SK-N-SH (cell line): ENCODE data around the gene PTPN9. TPM values are rescaled to one million over a fixed set of nuclear protein-coding genes. Genes with fewer than 3 reads are reported as not detected.

Experiments
- CTCF ChIA-PET: fragments of 300-600, 350-600 bp; formaldehyde crosslinking; extraction: SDS; loops from one replicate; lab custom pipeline; 2021; lab: Yijun Ruan, JAX
- POLR2A ChIA-PET: fragments of 350-600 bp; sonication (Branson Sonifier 250); formaldehyde crosslinking; extraction: SDS; loops from one replicate; lab custom pipeline; 2020; ENCODE audit warnings: antibody characterized with exemption, inconsistent platforms; lab: Yijun Ruan, JAX
- DNase-seq: peaks from one replicate; pipeline ENCODE4 v3.0.0; 2012
- H2AFZ ChIP-seq: fragments of 200-600 bp; sonication (generic); 2 replicates; pipeline ENCODE4 v1.8.1; 2016; ENCODE audit warnings: antibody characterized with exemption, mild to moderate bottlenecking, low read depth
- H3F3A ChIP-seq: fragments of 200-600 bp; sonication (generic); replicated peaks from 2 replicates; pipeline ENCODE3; 2016; ENCODE audit warnings: antibody characterized with exemption, mild to moderate bottlenecking; ENCODE audit not compliant: insufficient read depth
- H3K27ac ChIP-seq, 2 experiments: fragments of 200-500 bp in 1 of 2; fragments of 200-600 bp in 1 of 2; sonication (Bioruptor generic) in 1 of 2; sonication (generic), shearing (Covaris generic) in 1 of 2; 2 replicates each; pipeline versions ENCODE4 v1.5.1 to v1.6.1; 2014 to 2016; ENCODE audit warnings: low read depth in 2 of 2, inconsistent platforms in 1 of 2, low read length in 1 of 2, mild to moderate bottlenecking in 1 of 2, mixed read lengths in 1 of 2
- H3K27me3 ChIP-seq: fragments of 200-600 bp; sonication (generic), shearing (Covaris generic); 2 replicates; pipeline ENCODE4 v1.6.1; 2016; ENCODE audit warnings: mixed run types; ENCODE audit not compliant: insufficient read depth
- H3K36me3 ChIP-seq, 2 experiments: fragments of 200-500 bp in 1 of 2; fragments of 200-600 bp in 1 of 2; sonication (Bioruptor generic) in 1 of 2; sonication (generic) in 1 of 2; replicated peaks in 1 of 2; 2 replicates each; pipeline versions ENCODE3 to v1.5.1; 2014 to 2016; ENCODE audit warnings: low read length in 1 of 2, mild to moderate bottlenecking in 1 of 2; ENCODE audit not compliant: insufficient read depth in 2 of 2, control insufficient read depth in 1 of 2
- H3K4me1 ChIP-seq, 2 experiments: fragments of 200-500 bp in 1 of 2; fragments of 200-600 bp in 1 of 2; sonication (Bioruptor generic) in 1 of 2; sonication (generic), shearing (Covaris generic) in 1 of 2; 2 replicates each; pipeline versions ENCODE4 v1.5.1 to v1.6.1; 2014 to 2016; ENCODE audit warnings: low read depth in 1 of 2, low read length in 1 of 2, mixed run types in 1 of 2; ENCODE audit not compliant: insufficient read depth in 2 of 2, control insufficient read depth in 1 of 2
- H3K4me2 ChIP-seq: fragments of 200-600 bp; sonication (generic), shearing (Covaris generic); 2 replicates; pipeline ENCODE4 v1.6.1; 2017; ENCODE audit warnings: mixed run types
- H3K4me3 ChIP-seq, 2 experiments: fragments of 200-500 bp in 1 of 2; fragments of 200-600 bp in 1 of 2; sonication (Bioruptor generic) in 1 of 2; sonication (generic), shearing (Covaris generic) in 1 of 2; 2 replicates each; pipeline versions ENCODE4 v1.5.1 to v1.8.1; 2014 to 2016; ENCODE audit warnings: low read depth in 2 of 2, inconsistent platforms in 1 of 2, low read length in 1 of 2, mild to moderate bottlenecking in 1 of 2, mixed read lengths in 1 of 2, moderate library complexity in 1 of 2
- H3K79me2 ChIP-seq: fragments of 200-600 bp; sonication (generic); 2 replicates; pipeline ENCODE4 v1.8.1; 2017; ENCODE audit warnings: mild to moderate bottlenecking; ENCODE audit not compliant: insufficient read depth
- H3K9ac ChIP-seq: fragments of 200-600 bp; sonication (generic); 2 replicates; pipeline ENCODE4 v1.6.1; 2017; ENCODE audit warnings: mixed run types
- H3K9me2 ChIP-seq: fragments of 200-600 bp; sonication (generic); 2 replicates; pipeline ENCODE4 v1.6.1; 2017; ENCODE audit warnings: mixed run types
- H3K9me3 ChIP-seq: fragments of 200-600 bp; sonication (generic); 2 replicates; pipeline ENCODE4 v1.6.1; 2017; ENCODE audit warnings: mixed run types, mild to moderate bottlenecking, moderate library complexity
- H4K20me1 ChIP-seq: fragments of 200-600 bp; sonication (generic); 2 replicates; pipeline ENCODE4 v1.6.1; 2017; ENCODE audit warnings: mild to moderate bottlenecking, mixed run types; ENCODE audit not compliant: insufficient read depth
- CHD2 ChIP-seq: fragments of 150-350 bp; IDR thresholded peaks from 2 replicates; pipeline ENCODE4 v1.6.1; 2018; ENCODE audit warnings: low read length; ENCODE audit not compliant: partially characterized antibody
- EZH2phosphoT487 ChIP-seq: fragments of 200-600 bp; sonication (generic); IDR thresholded peaks from 2 replicates; pipeline ENCODE4 v1.6.1; 2017; ENCODE audit warnings: low read depth, mixed run types, mild to moderate bottlenecking, antibody characterized with exemption, moderate library complexity, borderline replicate concordance
- FOSL2 ChIP-seq: IDR thresholded peaks from 2 replicates; pipeline ENCODE4 v1.4.0; 2012; ENCODE audit warnings: low read depth, mild to moderate bottlenecking, moderate library complexity, borderline replicate concordance
- GABPA ChIP-seq: IDR thresholded peaks from 2 replicates; pipeline ENCODE4 v1.4.0; 2012; ENCODE audit warnings: low read depth, mild to moderate bottlenecking
- GATA2 ChIP-seq: sonication (generic); formaldehyde crosslinking; IDR thresholded peaks from 2 replicates; pipeline ENCODE4 v1.5.0; 2020; ENCODE audit warnings: mild to moderate bottlenecking, missing genetic modification reagents
- JUND ChIP-seq: IDR thresholded peaks from 2 replicates; pipeline ENCODE4 v1.4.0; 2012
- MAX ChIP-seq: IDR thresholded peaks from 2 replicates; pipeline ENCODE4 v1.4.0; 2012; ENCODE audit warnings: low read depth
- MEF2A ChIP-seq: IDR thresholded peaks from 2 replicates; pipeline ENCODE4 v1.4.0; 2012; ENCODE audit warnings: low read depth, borderline replicate concordance
- NRF1 ChIP-seq: IDR thresholded peaks from 2 replicates; pipeline ENCODE4 v1.6.1; 2012; ENCODE audit warnings: low read depth, mild to moderate bottlenecking, low read length
- RAD21 ChIP-seq: IDR thresholded peaks from 2 replicates; pipeline ENCODE4 v1.6.1; 2012; ENCODE audit warnings: mild to moderate bottlenecking, low read length
- RFX5 ChIP-seq: IDR thresholded peaks from 2 replicates; pipeline ENCODE4 v1.6.1; 2012; ENCODE audit warnings: mild to moderate bottlenecking, improper control_type of control experiment, low read length
- RXRA ChIP-seq: IDR thresholded peaks from 2 replicates; pipeline ENCODE4 v1.4.0; 2012; ENCODE audit warnings: low read depth, mild to moderate bottlenecking, borderline replicate concordance
- SIN3A ChIP-seq: IDR thresholded peaks from 2 replicates; pipeline ENCODE4 v1.6.1; 2012; ENCODE audit warnings: low read depth, mild to moderate bottlenecking, low read length, moderate library complexity, borderline replicate concordance
- TAF1 ChIP-seq: IDR thresholded peaks from 2 replicates; pipeline ENCODE4 v1.6.1; 2012; ENCODE audit warnings: low read depth, mild to moderate bottlenecking, low read length, moderate library complexity, borderline replicate concordance
- WGBS: methylation state at CpG from one replicate; pipeline ENCODE4 v1.1.6; 2017; ENCODE audit warnings: low lambda C conversion rate; 5-methylcytosine and 5-hydroxymethylcytosine counted together
- polyA plus RNA-seq, 3 experiments: library from polyadenylated mRNA; depleted of rRNA; stranded (reverse); fragments of >200 nt; gene quantifications; 2 replicates each; pipeline ENCODE4 v1.2.3, GENCODE V29; 2012
- TF ChIP-seq, protein P1 (sequence below): IDR thresholded peaks from 2 replicates; pipeline ENCODE4 v1.4.0; 2012; ENCODE audit warnings: low read depth, borderline replicate concordance
- TF ChIP-seq, protein P2 (sequence below): fragments of 150-350 bp; IDR thresholded peaks from 2 replicates; pipeline ENCODE4 v1.6.1; 2017; ENCODE audit warnings: antibody characterized with exemption, low read length, low read depth, borderline replicate concordance
- TF ChIP-seq, protein P3 (sequence below): fragments of 150-350 bp; IDR thresholded peaks from 2 replicates; pipeline ENCODE4 v1.6.1; 2016; ENCODE audit warnings: mild to moderate bottlenecking, low read depth, low read length
- TF ChIP-seq, protein P4 (sequence below): IDR thresholded peaks from 2 replicates; pipeline ENCODE4 v1.6.1; 2012; ENCODE audit warnings: mild to moderate bottlenecking, low read depth, low read length, moderate library complexity
- TF ChIP-seq, protein P5 (sequence below): fragments of 200-600 bp; sonication (generic); IDR thresholded peaks from 2 replicates; pipeline ENCODE4 v1.6.1; 2017; ENCODE audit warnings: antibody characterized with exemption, mild to moderate bottlenecking, moderate library complexity

Gene PTPN9
- polyA plus RNA-seq, 1 of the 3 experiments (the other 2 are of a cell fraction), result 25.9 TPM

GRCh38 chr15:75620058-75620820 lies 41.1 kb upstream of the PTPN9 start:
- peak overlapping the region; percentile 59; the same call in 1 of the 2 replicates for H3K9ac ChIP-seq
- no peak for DNase-seq

More at GRCh38 chr15:75620058-75620820, 41.1 kb upstream of the PTPN9 start:
- WGBS, result 62% methylated on average over 4 of the region's 4 CpGs
- Histone ChIP-seq H2AFZ (peak overlapping the region; percentile 73), H3K4me1 (peaks cover 0 to 15% of the 10 kb centered on the region in 2 experiments; a peak in 2 of 4 replicates), H3F3A (peaks cover 31% of the 10 kb centered on the region), H3K4me2 (peak overlapping the region; percentile 65), H4K20me1 (no peaks in the 10 kb centered on the region), H3K36me3 (peaks cover 19 to 36% of the 10 kb centered on the region in 2 experiments), H3K27me3 (no peaks in the 10 kb centered on the region), H3K9me2 (no peaks in the 10 kb centered on the region), H3K27ac (peak overlapping the region; percentile 53 to 87), H3K4me3 (peak overlapping the region in 1 of 2 experiments; percentile 9; a peak in 1 of 4 replicates), H3K79me2 (peaks cover 30% of the 10 kb centered on the region), H3K9me3 (no peaks in the 10 kb centered on the region)
- CTCF ChIA-PET, result interaction anchor here (0.8 to 2.6 kb wide), 5 partner anchors 13 to 253 kb away, joined by 3 to 11 read pairs (median 5); no protein-coding TSS in a partner anchor
- POLR2A ChIA-PET, result no interaction called here
- TF ChIP-seq RAD21, result no peak
- TF ChIP-seq, protein P1, sequence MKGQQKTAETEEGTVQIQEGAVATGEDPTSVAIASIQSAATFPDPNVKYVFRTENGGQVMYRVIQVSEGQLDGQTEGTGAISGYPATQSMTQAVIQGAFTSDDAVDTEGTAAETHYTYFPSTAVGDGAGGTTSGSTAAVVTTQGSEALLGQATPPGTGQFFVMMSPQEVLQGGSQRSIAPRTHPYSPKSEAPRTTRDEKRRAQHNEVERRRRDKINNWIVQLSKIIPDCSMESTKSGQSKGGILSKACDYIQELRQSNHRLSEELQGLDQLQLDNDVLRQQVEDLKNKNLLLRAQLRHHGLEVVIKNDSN, result no peak
- no peak for TF ChIP-seq TAF1
- no peak for TF ChIP-seq MEF2A
- TF ChIP-seq, protein P2, sequence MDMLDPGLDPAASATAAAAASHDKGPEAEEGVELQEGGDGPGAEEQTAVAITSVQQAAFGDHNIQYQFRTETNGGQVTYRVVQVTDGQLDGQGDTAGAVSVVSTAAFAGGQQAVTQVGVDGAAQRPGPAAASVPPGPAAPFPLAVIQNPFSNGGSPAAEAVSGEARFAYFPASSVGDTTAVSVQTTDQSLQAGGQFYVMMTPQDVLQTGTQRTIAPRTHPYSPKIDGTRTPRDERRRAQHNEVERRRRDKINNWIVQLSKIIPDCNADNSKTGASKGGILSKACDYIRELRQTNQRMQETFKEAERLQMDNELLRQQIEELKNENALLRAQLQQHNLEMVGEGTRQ, result no peak
- no peak for TF ChIP-seq JUND
- TF ChIP-seq CHD2, result no peak
- TF ChIP-seq NRF1, result no peak
- no peak for TF ChIP-seq RFX5
- TF ChIP-seq GATA2 (CRISPR knock-in tag), result no peak
- TF ChIP-seq MAX, result no peak
- TF ChIP-seq, protein P3, sequence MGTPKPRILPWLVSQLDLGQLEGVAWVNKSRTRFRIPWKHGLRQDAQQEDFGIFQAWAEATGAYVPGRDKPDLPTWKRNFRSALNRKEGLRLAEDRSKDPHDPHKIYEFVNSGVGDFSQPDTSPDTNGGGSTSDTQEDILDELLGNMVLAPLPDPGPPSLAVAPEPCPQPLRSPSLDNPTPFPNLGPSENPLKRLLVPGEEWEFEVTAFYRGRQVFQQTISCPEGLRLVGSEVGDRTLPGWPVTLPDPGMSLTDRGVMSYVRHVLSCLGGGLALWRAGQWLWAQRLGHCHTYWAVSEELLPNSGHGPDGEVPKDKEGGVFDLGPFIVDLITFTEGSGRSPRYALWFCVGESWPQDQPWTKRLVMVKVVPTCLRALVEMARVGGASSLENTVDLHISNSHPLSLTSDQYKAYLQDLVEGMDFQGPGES, result no peak
- no peak for TF ChIP-seq FOSL2
- TF ChIP-seq EZH2phosphoT487, result no peak
- no peak for TF ChIP-seq RXRA
- TF ChIP-seq, protein P4, sequence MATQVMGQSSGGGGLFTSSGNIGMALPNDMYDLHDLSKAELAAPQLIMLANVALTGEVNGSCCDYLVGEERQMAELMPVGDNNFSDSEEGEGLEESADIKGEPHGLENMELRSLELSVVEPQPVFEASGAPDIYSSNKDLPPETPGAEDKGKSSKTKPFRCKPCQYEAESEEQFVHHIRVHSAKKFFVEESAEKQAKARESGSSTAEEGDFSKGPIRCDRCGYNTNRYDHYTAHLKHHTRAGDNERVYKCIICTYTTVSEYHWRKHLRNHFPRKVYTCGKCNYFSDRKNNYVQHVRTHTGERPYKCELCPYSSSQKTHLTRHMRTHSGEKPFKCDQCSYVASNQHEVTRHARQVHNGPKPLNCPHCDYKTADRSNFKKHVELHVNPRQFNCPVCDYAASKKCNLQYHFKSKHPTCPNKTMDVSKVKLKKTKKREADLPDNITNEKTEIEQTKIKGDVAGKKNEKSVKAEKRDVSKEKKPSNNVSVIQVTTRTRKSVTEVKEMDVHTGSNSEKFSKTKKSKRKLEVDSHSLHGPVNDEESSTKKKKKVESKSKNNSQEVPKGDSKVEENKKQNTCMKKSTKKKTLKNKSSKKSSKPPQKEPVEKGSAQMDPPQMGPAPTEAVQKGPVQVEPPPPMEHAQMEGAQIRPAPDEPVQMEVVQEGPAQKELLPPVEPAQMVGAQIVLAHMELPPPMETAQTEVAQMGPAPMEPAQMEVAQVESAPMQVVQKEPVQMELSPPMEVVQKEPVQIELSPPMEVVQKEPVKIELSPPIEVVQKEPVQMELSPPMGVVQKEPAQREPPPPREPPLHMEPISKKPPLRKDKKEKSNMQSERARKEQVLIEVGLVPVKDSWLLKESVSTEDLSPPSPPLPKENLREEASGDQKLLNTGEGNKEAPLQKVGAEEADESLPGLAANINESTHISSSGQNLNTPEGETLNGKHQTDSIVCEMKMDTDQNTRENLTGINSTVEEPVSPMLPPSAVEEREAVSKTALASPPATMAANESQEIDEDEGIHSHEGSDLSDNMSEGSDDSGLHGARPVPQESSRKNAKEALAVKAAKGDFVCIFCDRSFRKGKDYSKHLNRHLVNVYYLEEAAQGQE, result no peak
- TF ChIP-seq, protein P5, sequence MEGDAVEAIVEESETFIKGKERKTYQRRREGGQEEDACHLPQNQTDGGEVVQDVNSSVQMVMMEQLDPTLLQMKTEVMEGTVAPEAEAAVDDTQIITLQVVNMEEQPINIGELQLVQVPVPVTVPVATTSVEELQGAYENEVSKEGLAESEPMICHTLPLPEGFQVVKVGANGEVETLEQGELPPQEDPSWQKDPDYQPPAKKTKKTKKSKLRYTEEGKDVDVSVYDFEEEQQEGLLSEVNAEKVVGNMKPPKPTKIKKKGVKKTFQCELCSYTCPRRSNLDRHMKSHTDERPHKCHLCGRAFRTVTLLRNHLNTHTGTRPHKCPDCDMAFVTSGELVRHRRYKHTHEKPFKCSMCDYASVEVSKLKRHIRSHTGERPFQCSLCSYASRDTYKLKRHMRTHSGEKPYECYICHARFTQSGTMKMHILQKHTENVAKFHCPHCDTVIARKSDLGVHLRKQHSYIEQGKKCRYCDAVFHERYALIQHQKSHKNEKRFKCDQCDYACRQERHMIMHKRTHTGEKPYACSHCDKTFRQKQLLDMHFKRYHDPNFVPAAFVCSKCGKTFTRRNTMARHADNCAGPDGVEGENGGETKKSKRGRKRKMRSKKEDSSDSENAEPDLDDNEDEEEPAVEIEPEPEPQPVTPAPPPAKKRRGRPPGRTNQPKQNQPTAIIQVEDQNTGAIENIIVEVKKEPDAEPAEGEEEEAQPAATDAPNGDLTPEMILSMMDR, result no peak
- TF ChIP-seq GABPA, result no peak
- TF ChIP-seq SIN3A, result no peak
